Erythroblast (primary cell): Measurements from ENCODE around the gene ENPEP.

Experiments
- GATA1 ChIP-seq: IDR thresholded peaks from 2 replicates; pipeline ENCODE4 v1.6.1; 2011; ENCODE audit warnings: low read depth, mild to moderate bottlenecking, control low read depth, low read length, moderate library complexity
- POLR2A ChIP-seq: IDR thresholded peaks from 2 replicates; pipeline ENCODE4 v1.6.1; 2011; ENCODE audit warnings: mild to moderate bottlenecking, low read length

- TF ChIP-seq POLR2A (no peak), GATA1 (no peak)
These were observed 28.1 kb downstream of the ENPEP start for GRCh38 chr4:110504084-110504435.
